ENCODE measurements around the gene LSP1.

GRCh38 chr11:1877211-1878136 lies 24.6 kb downstream of the LSP1 start:
- TF ChIP-seq, protein P1, sequence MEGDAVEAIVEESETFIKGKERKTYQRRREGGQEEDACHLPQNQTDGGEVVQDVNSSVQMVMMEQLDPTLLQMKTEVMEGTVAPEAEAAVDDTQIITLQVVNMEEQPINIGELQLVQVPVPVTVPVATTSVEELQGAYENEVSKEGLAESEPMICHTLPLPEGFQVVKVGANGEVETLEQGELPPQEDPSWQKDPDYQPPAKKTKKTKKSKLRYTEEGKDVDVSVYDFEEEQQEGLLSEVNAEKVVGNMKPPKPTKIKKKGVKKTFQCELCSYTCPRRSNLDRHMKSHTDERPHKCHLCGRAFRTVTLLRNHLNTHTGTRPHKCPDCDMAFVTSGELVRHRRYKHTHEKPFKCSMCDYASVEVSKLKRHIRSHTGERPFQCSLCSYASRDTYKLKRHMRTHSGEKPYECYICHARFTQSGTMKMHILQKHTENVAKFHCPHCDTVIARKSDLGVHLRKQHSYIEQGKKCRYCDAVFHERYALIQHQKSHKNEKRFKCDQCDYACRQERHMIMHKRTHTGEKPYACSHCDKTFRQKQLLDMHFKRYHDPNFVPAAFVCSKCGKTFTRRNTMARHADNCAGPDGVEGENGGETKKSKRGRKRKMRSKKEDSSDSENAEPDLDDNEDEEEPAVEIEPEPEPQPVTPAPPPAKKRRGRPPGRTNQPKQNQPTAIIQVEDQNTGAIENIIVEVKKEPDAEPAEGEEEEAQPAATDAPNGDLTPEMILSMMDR (conservative IDR thresholded peaks at IDR 0.05; ENCODE audit: low read depth, low read length): no peak
- TF ChIP-seq SMC3 (IDR thresholded peaks at IDR 0.05; ENCODE audit: low read depth, low read length) (no peak), CEBPB (IDR thresholded peaks at IDR 0.05; ENCODE audit: low read depth, low read length) (no peak)
